ENCODE results near the gene DNAH6.

The DNAH6 gene

GRCh38 chr2:84832772-84833461, 316.6 kb downstream of the DNAH6 start:
- no peak for DNase-seq (ENCODE audit: low read depth in 1 of 2, low spot score in 1 of 2)

- DNase-seq (ENCODE audit: low read depth in 1 of 2, low spot score in 1 of 2), result no peak
These were observed 317.3 kb downstream of the DNAH6 start for GRCh38 chr2:84833481-84834150.

GRCh38 chr2:84836215-84836614, 319.9 kb downstream of the DNAH6 start:
- no peak for DNase-seq (ENCODE audit: low read depth in 1 of 2, low spot score in 1 of 2)

- no peak for DNase-seq (ENCODE audit: low read depth in 1 of 2, low spot score in 1 of 2)
These were observed 322.3 kb downstream of the DNAH6 start for GRCh38 chr2:84838434-84839145.

GRCh38 chr2:84839851-84840250, 323.6 kb downstream of the DNAH6 start:
- DNase-seq (ENCODE audit: low read depth in 1 of 2, low spot score in 1 of 2), result no peak

GRCh38 chr2:84840306-84840705, 324.0 kb downstream of the DNAH6 start:
- DNase-seq (ENCODE audit: low read depth in 1 of 2, low spot score in 1 of 2), result no peak

GRCh38 chr2:84841577-84841976, 325.3 kb downstream of the DNAH6 start:
- no peak for DNase-seq (ENCODE audit: low read depth in 1 of 2, low spot score in 1 of 2)

- DNase-seq (ENCODE audit: low read depth in 1 of 2, low spot score in 1 of 2), result no peak
These were observed 327.8 kb downstream of the DNAH6 start for GRCh38 chr2:84844141-84844540.

GRCh38 chr2:84846041-84846663, 329.9 kb downstream of the DNAH6 start:
- peak in 1 of 2 donors; percentile 21 for DNase-seq (ENCODE audit: low read depth in 1 of 2, low spot score in 1 of 2)

- no peak for DNase-seq (ENCODE audit: low read depth in 1 of 2, low spot score in 1 of 2)
These were observed 330.4 kb downstream of the DNAH6 start for GRCh38 chr2:84846741-84847142.

GRCh38 chr2:84847326-84848050, 331.2 kb downstream of the DNAH6 start:
- DNase-seq (ENCODE audit: low read depth in 1 of 2, low spot score in 1 of 2), result no peak

GRCh38 chr2:84849271-84849952, 333.1 kb downstream of the DNAH6 start:
- peak in 1 of 2 donors; percentile 36 for DNase-seq (ENCODE audit: low read depth in 1 of 2, low spot score in 1 of 2)

- DNase-seq (ENCODE audit: low read depth in 1 of 2, low spot score in 1 of 2), result no peak
These were observed 334.2 kb downstream of the DNAH6 start for GRCh38 chr2:84850471-84850870.

GRCh38 chr2:84851876-84852275, 335.6 kb downstream of the DNAH6 start:
- DNase-seq (ENCODE audit: low read depth in 1 of 2, low spot score in 1 of 2), result no peak

GRCh38 chr2:84854850-84855249, 338.6 kb downstream of the DNAH6 start:
- DNase-seq (ENCODE audit: low read depth in 1 of 2, low spot score in 1 of 2), result no peak

- no peak for DNase-seq (ENCODE audit: low read depth in 1 of 2, low spot score in 1 of 2)
These were observed 339.4 kb downstream of the DNAH6 start for GRCh38 chr2:84855731-84856130.

GRCh38 chr2:84856787-84857186, 340.5 kb downstream of the DNAH6 start:
- no peak for DNase-seq (ENCODE audit: low read depth in 1 of 2, low spot score in 1 of 2)

GRCh38 chr2:84857566-84857965, 341.3 kb downstream of the DNAH6 start:
- no peak for DNase-seq (ENCODE audit: low read depth in 1 of 2, low spot score in 1 of 2)

GRCh38 chr2:84858123-84858522, 341.8 kb downstream of the DNAH6 start:
- no peak for DNase-seq (ENCODE audit: low read depth in 1 of 2, low spot score in 1 of 2)

- DNase-seq (ENCODE audit: low read depth in 1 of 2, low spot score in 1 of 2), result no peak
These were observed 342.6 kb downstream of the DNAH6 start for GRCh38 chr2:84858937-84859336.

- DNase-seq (ENCODE audit: low read depth in 1 of 2, low spot score in 1 of 2), result no peak
These were observed 345.2 kb downstream of the DNAH6 start for GRCh38 chr2:84861539-84861938.
